PC-9 (cell line): Measurements from ENCODE around the gene HOXB5. TPM values are rescaled to one million over a fixed set of nuclear protein-coding genes. Genes with fewer than 3 reads are reported as not detected.

Experiments
- BruUV-seq: library from RNA; stranded (reverse); fragments of 400-500 nt; replicated peaks from 2 replicates; lab custom pipeline; 2021; lab: Mats Ljungman, UMichigan
- CTCF ChIA-PET: fragments of 300-600 bp; sonication (Branson Sonifier 250); formaldehyde crosslinking; loops from one replicate; lab custom pipeline; 2022; ENCODE audit warnings: antibody characterized with exemption; lab: Charles Lee
- POLR2A ChIA-PET: fragments of 300-600 bp; sonication (Branson Sonifier 250); formaldehyde crosslinking; loops from one replicate; lab custom pipeline; 2022; ENCODE audit warnings: antibody characterized with exemption; ENCODE audit not compliant: unreplicated experiment; lab: Charles Lee
- DNase-seq, 2 experiments: peaks; one replicate each; pipeline versions ENCODE4 v3.0.0 to v3.0.0-alpha.2; 2015 to 2022; ENCODE audit warnings: mixed read lengths in 1 of 2
- H2AFZ ChIP-seq: fragments of 200-600 bp; sonication (generic); 2 replicates; pipeline ENCODE4 v1.8.1; 2017; ENCODE audit warnings: antibody characterized with exemption
- H3F3A ChIP-seq: fragments of 200-600 bp; sonication (generic); 2 replicates; pipeline ENCODE4 v1.8.1; 2017; ENCODE audit warnings: antibody characterized with exemption, mild to moderate bottlenecking, low read depth; ENCODE audit not compliant: insufficient read depth
- H3K27ac ChIP-seq: fragments of 200-600 bp; sonication (generic); 2 replicates; pipeline ENCODE4 v1.6.1; 2016; ENCODE audit warnings: mixed run types
- H3K27me3 ChIP-seq: fragments of 200-600 bp; sonication (generic); 2 replicates; pipeline ENCODE4 v1.6.1; 2016; ENCODE audit warnings: low read depth, mixed run types; ENCODE audit not compliant: insufficient read depth
- H3K36me3 ChIP-seq: fragments of 200-600 bp; sonication (generic); 2 replicates; pipeline ENCODE4 v1.6.1; 2016; ENCODE audit warnings: low read depth, mixed run types
- H3K4me1 ChIP-seq: fragments of 200-600 bp; sonication (generic); replicated peaks from 2 replicates; pipeline ENCODE4 v1.6.1; 2016; ENCODE audit warnings: mixed run types; ENCODE audit not compliant: insufficient read depth
- H3K4me2 ChIP-seq: fragments of 200-600 bp; sonication (generic); 2 replicates; pipeline ENCODE4 v1.6.1; 2017; ENCODE audit warnings: mixed run types
- H3K4me3 ChIP-seq: fragments of 200-600 bp; sonication (generic); 2 replicates; pipeline ENCODE4 v1.6.1; 2016; ENCODE audit warnings: mixed run types
- H3K79me2 ChIP-seq: fragments of 200-600 bp; sonication (generic); 2 replicates; pipeline ENCODE4 v1.6.1; 2017; ENCODE audit warnings: low read depth, mixed run types
- H3K9me2 ChIP-seq: fragments of 200-600 bp; sonication (generic); 2 replicates; pipeline ENCODE4 v1.8.1; 2017; ENCODE audit warnings: mild to moderate bottlenecking; ENCODE audit not compliant: insufficient read depth
- H3K9me3 ChIP-seq: fragments of 200-600 bp; sonication (generic); 2 replicates; pipeline ENCODE4 v1.8.1; 2016; ENCODE audit warnings: low read depth; ENCODE audit not compliant: insufficient read depth
- H4K20me1 ChIP-seq: fragments of 200-600 bp; sonication (generic); 2 replicates; pipeline ENCODE4 v1.8.1; 2017; ENCODE audit not compliant: insufficient read depth
- EZH2 ChIP-seq: fragments of 200-600 bp; sonication (generic); IDR thresholded peaks from 2 replicates; pipeline ENCODE4 v1.8.0; 2017; ENCODE audit warnings: antibody characterized with exemption, low read depth
- intact Hi-C: fragments of 100-400 bp; cut with micrococcal nuclease; formaldehyde crosslinking; loops from one replicate; pipeline ENCODE4 v1.10.0; 2022; ENCODE audit not compliant: unreplicated experiment
- total RNA-seq: library from RNA; stranded (reverse); gene quantifications from 2 replicates; pipeline ENCODE4 v1.2.3, GENCODE V29; 2021
- TF ChIP-seq, protein P1 (sequence below): fragments of 200-600 bp; sonication (generic); conservative IDR thresholded peaks from 2 replicates; pipeline ENCODE4 v1.6.1; 2017; ENCODE audit warnings: mixed run types, antibody characterized with exemption, mild to moderate bottlenecking, moderate library complexity

The HOXB5 gene
- total RNA-seq, 1 experiment from 2014 or later, result 12.9 TPM

DNA sequence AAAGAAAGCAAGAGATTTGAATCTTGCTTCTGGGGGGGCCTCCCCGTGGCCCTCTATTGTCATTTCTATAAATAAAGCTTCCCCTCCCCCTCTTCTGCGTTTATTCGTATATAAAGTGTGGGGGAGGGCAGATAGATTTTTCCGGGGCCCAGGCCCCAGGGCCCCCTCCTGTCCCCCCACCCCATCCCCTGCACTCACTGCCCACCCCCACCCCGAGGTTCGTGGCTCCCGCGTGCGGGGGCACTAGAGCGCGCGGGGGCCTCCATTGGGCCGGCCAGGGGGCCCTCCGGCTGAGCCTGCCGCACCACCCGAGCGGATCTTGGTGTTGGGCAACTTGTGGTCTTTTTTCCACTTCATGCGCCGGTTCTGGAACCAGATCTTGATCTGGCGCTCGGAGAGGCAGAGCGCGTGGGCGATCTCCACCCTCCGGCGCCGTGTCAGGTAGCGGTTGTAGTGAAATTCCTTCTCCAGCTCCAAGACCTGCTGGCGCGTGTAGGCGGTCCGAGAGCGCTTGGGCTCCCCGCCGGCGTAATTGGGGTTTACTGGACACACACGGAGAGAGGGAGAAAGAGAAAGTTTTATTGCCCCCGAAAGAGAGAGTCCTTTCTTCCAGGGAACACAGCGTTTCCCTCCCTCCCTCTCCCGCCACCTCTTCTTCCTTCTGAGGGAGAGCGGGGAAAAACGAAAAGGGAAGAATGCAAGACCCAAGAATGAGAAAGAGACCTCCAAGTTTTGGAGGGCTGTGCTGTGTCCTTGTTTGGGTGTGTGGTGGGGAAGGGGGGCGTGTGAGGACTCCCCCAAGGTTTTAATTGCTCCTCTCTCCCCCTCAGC, 16.9 kb downstream of the HOXB5 start:
- Histone ChIP-seq H3K4me2 (no peak overlapping the region), H3K79me2 (no peaks in the 10 kb centered on the region), H2AFZ (no peak overlapping the region), H3K9me2 (no peaks in the 10 kb centered on the region), H3K36me3 (no peaks in the 10 kb centered on the region), H3K9me3 (no peaks in the 10 kb centered on the region), H3K27ac (no peak overlapping the region), H3K4me3 (no peak overlapping the region), H4K20me1 (no peaks in the 10 kb centered on the region), H3F3A (no peaks in the 10 kb centered on the region), H3K4me1 (no peaks in the 10 kb centered on the region), H3K27me3 (no peaks in the 10 kb centered on the region)
- DNase-seq, result no peak
- TF ChIP-seq, protein P1, sequence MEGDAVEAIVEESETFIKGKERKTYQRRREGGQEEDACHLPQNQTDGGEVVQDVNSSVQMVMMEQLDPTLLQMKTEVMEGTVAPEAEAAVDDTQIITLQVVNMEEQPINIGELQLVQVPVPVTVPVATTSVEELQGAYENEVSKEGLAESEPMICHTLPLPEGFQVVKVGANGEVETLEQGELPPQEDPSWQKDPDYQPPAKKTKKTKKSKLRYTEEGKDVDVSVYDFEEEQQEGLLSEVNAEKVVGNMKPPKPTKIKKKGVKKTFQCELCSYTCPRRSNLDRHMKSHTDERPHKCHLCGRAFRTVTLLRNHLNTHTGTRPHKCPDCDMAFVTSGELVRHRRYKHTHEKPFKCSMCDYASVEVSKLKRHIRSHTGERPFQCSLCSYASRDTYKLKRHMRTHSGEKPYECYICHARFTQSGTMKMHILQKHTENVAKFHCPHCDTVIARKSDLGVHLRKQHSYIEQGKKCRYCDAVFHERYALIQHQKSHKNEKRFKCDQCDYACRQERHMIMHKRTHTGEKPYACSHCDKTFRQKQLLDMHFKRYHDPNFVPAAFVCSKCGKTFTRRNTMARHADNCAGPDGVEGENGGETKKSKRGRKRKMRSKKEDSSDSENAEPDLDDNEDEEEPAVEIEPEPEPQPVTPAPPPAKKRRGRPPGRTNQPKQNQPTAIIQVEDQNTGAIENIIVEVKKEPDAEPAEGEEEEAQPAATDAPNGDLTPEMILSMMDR, result no peak
- TF ChIP-seq EZH2, result no peak
- ChIA-PET CTCF (no interaction called here), POLR2A (no interaction called here)
- intact Hi-C loops, result no loop called here
- no TSS peak for BruUV-seq

DNA sequence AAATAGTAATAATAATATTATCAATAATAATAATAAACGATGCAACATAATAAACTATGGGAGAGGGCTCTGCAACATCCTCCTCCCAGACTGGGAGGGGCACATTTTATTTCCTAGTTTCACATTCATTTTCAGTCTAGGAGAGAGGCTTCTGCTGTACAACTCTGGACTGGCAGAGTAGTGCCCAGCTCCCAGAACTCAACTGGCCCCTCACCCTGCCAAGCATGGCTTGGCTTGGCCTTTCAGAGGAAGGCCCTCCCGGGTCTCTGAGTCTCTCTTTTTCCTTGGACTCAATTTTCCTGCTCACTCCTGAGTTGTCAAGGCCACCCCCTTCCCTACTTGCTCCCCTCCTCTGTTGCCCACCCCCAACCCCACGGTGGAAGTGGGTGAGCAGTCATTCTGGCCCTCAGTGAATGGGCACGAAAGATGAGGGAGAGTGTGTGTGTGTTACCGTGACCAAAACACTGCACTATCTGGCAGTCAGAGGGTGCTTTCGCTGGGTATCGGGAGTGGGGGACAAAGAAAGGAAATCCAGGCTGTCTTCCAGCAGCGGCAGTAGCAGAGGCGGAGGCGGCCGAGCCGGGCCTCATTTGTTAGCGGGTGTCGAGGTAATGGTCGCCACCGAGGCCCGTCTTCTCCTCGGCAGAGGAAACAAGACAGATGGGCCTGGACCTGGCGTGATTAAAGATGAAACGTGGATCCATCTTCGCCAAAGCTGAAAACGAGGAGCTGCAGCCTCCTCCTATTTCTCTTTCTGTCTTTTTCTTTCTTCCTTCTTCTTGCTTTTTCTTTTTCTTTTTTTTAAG, 17.7 kb downstream of the HOXB5 start:
- CTCF ChIA-PET, result no interaction called here

DNA sequence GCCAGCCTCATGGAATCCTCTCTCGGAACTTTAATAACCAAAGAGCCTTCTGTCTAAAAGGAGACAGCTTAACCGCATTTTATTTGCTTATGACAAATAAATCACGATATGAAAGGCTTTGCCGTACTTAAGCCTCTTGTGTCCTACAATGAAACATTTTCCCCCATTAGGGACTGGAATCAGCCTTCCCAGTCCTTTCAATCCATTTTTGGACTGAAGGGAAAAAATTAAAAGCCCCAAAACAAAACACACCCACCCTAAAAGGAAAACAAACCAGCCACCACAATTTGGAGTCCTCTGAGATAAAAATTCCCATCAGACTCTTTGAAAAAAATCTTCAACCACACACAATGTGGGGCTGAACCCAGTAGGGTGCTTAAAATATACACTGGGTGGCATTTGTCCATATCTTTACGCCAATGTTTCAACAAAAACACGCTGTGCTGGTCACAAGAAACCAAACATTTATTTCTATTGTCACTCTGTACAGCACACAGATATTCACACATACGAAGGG, 18.5 kb downstream of the HOXB5 start:
- Histone ChIP-seq H3K9me2 (no peaks in the 10 kb centered on the region), H3K79me2 (no peaks in the 10 kb centered on the region), H3K27me3 (no peaks in the 10 kb centered on the region), H3K4me1 (no peaks in the 10 kb centered on the region), H2AFZ (no peak overlapping the region), H4K20me1 (no peaks in the 10 kb centered on the region), H3K27ac (no peak overlapping the region), H3F3A (no peaks in the 10 kb centered on the region), H3K4me2 (no peak overlapping the region), H3K4me3 (no peak overlapping the region), H3K36me3 (no peaks in the 10 kb centered on the region), H3K9me3 (no peaks in the 10 kb centered on the region)
- no peak for DNase-seq
- ChIA-PET POLR2A (no interaction called here), CTCF (no interaction called here)
- TF ChIP-seq, protein P1, result no peak
- no peak for TF ChIP-seq EZH2
- no TSS peak for BruUV-seq
- intact Hi-C loops, result no loop called here

More for the DNA sequence above, 17.7 kb downstream of the HOXB5 start:
- no peak overlapping the region for H3K4me2 ChIP-seq
- no peaks in the 10 kb centered on the region for H3K4me1 ChIP-seq
- POLR2A ChIA-PET, result no interaction called here
- no peaks in the 10 kb centered on the region for H3K36me3 ChIP-seq
- H3K27me3 ChIP-seq, result no peaks in the 10 kb centered on the region
- H3F3A ChIP-seq, result no peaks in the 10 kb centered on the region
- no peak overlapping the region for H3K27ac ChIP-seq
- no peak overlapping the region for H2AFZ ChIP-seq
- no peak for DNase-seq
- H3K9me2 ChIP-seq, result no peaks in the 10 kb centered on the region
- no peaks in the 10 kb centered on the region for H4K20me1 ChIP-seq
- no peaks in the 10 kb centered on the region for H3K9me3 ChIP-seq
- H3K79me2 ChIP-seq, result no peaks in the 10 kb centered on the region
- TF ChIP-seq, protein P1, result no peak
- H3K4me3 ChIP-seq, result no peak overlapping the region
- BruUV-seq, result no TSS peak
- intact Hi-C loops, result no loop called here
